ENCODE measurements around the gene DMAC2L.

DMAC2L gene

GRCh38 chr14:50357124-50357523, 45.0 kb downstream of the DMAC2L start:
- Histone ChIP-seq H2AK5ac (ENCODE audit: low read length) (no peak overlapping the region), H2BK12ac (ENCODE audit: low read length) (no peak overlapping the region), H3K4me3 (ENCODE audit: low read depth, low read length) (no peak overlapping the region), H3K9me3 (ENCODE audit: insufficient read depth, low read depth, low read length) (no peaks in the 10 kb centered on the region), H3K79me2 (ENCODE audit: control insufficient read depth, insufficient read depth, low read length, poor library complexity) (no peaks in the 10 kb centered on the region), H3K4me2 (ENCODE audit: low read length) (no peak overlapping the region), H3K9ac (ENCODE audit: low read length) (no peak overlapping the region), H3K14ac (ENCODE audit: low read length) (no peak overlapping the region), H3K27ac (ENCODE audit: low read depth, low read length) (no peak overlapping the region), H2BK120ac (ENCODE audit: insufficient read depth, low read length, poor library complexity) (no peak overlapping the region), H3K18ac (ENCODE audit: low read length) (no peak overlapping the region), H3K23ac (ENCODE audit: low read length) (no peak overlapping the region), H4K91ac (ENCODE audit: low read depth, low read length) (no peak overlapping the region), H4K8ac (ENCODE audit: low read depth, low read length) (no peak overlapping the region), H2AFZ (ENCODE audit: insufficient read depth, low read length, poor library complexity) (no peak overlapping the region), H3K79me1 (ENCODE audit: low read length) (no peaks in the 10 kb centered on the region), H2BK5ac (ENCODE audit: low read depth, low read length, poor library complexity) (no peak overlapping the region), H3K27me3 (ENCODE audit: insufficient read depth, low read length) (no peaks in the 10 kb centered on the region), H3K4ac (ENCODE audit: low read depth, low read length) (no peak overlapping the region), H4K12ac (ENCODE audit: low read depth, low read length) (no peak overlapping the region), H3K4me1 (ENCODE audit: control insufficient read depth in 1 of 2, insufficient read depth in 2 of 2, low read length in 2 of 2) (no peaks in the 10 kb centered on the region), H3K36me3 (ENCODE audit: control insufficient read depth in 1 of 2, insufficient read depth in 2 of 2, low read length in 2 of 2) (no peaks in the 10 kb centered on the region)
- no peak for DNase-seq
- no CpG with 5 or more reads among the region's 6 CpGs for WGBS (ENCODE audit: extremely low coverage, insufficient coverage, insufficient read length)

DNA sequence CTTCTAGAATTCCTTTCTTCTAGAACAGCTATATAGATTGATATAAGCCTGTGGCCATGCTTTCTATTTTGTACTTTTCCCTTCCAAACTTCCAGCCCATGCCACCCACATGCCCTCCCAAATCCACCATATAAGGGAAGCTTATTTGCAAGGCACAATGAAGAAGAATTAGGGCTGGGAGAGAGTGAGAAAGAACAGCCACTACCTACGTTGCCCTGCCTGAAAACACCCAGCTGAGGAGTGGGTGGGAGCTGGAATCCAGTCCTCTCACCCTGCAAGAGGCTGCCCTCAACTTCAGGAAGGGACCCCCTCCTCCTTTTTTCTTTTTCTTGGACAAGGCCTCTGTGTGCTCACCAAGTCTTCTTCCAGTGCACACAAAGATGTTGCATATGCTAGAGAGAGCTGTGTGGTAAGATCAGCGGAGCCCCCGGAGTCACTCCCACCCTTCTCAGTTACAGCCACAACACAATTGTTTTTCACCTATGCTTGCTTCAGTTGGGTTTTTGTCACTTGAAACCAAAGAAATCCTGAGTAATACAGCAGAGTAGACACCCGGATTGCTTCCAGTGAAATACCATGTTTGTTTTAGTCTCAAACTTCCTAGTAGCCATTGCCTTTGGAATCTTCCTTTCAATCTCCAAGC, 45.8 kb downstream of the DMAC2L start:
- H2AFZ ChIP-seq (ENCODE audit: insufficient read depth, low read length, poor library complexity) = no peak overlapping the region
- H3K27ac ChIP-seq (ENCODE audit: low read depth, low read length) = no peak overlapping the region
- no peaks in the 10 kb centered on the region for H3K79me2 ChIP-seq (ENCODE audit: control insufficient read depth, insufficient read depth, low read length, poor library complexity)
- H3K27me3 ChIP-seq (ENCODE audit: insufficient read depth, low read length) = no peaks in the 10 kb centered on the region
- no peak overlapping the region for H2BK12ac ChIP-seq (ENCODE audit: low read length)
- H3K79me1 ChIP-seq (ENCODE audit: low read length) = no peaks in the 10 kb centered on the region
- no peak overlapping the region for H4K12ac ChIP-seq (ENCODE audit: low read depth, low read length)
- H3K4me2 ChIP-seq (ENCODE audit: low read length) = no peak overlapping the region
- no peak overlapping the region for H2BK5ac ChIP-seq (ENCODE audit: low read depth, low read length, poor library complexity)
- H3K9ac ChIP-seq (ENCODE audit: low read length) = no peak overlapping the region
- H3K23ac ChIP-seq (ENCODE audit: low read length) = no peak overlapping the region
- DNase-seq = no peak
- no peak overlapping the region for H2AK5ac ChIP-seq (ENCODE audit: low read length)
- H3K9me3 ChIP-seq (ENCODE audit: insufficient read depth, low read depth, low read length) = no peaks in the 10 kb centered on the region
- H3K4me3 ChIP-seq (ENCODE audit: low read depth, low read length) = no peak overlapping the region
- H3K18ac ChIP-seq (ENCODE audit: low read length) = no peak overlapping the region
- H4K91ac ChIP-seq (ENCODE audit: low read depth, low read length) = no peak overlapping the region
- no CpG with 5 or more reads among the region's 4 CpGs for WGBS (ENCODE audit: extremely low coverage, insufficient coverage, insufficient read length)
- H3K4me1 ChIP-seq (ENCODE audit: control insufficient read depth in 1 of 2, insufficient read depth in 2 of 2, low read length in 2 of 2) = no peaks in the 10 kb centered on the region
- H3K36me3 ChIP-seq (ENCODE audit: control insufficient read depth in 1 of 2, insufficient read depth in 2 of 2, low read length in 2 of 2) = no peaks in the 10 kb centered on the region
- no peak overlapping the region for H3K4ac ChIP-seq (ENCODE audit: low read depth, low read length)
- no peak overlapping the region for H2BK120ac ChIP-seq (ENCODE audit: insufficient read depth, low read length, poor library complexity)
- H3K14ac ChIP-seq (ENCODE audit: low read length) = no peak overlapping the region
- H4K8ac ChIP-seq (ENCODE audit: low read depth, low read length) = no peak overlapping the region

- Histone ChIP-seq H2AFZ (ENCODE audit: insufficient read depth, low read length, poor library complexity) (no peak overlapping the region), H3K4ac (ENCODE audit: low read depth, low read length) (no peak overlapping the region), H3K4me1 (ENCODE audit: control insufficient read depth in 1 of 2, insufficient read depth in 2 of 2, low read length in 2 of 2) (no peaks in the 10 kb centered on the region), H3K18ac (ENCODE audit: low read length) (no peak overlapping the region), H2AK5ac (ENCODE audit: low read length) (no peak overlapping the region), H4K12ac (ENCODE audit: low read depth, low read length) (no peak overlapping the region), H3K14ac (ENCODE audit: low read length) (no peak overlapping the region), H3K9ac (ENCODE audit: low read length) (no peak overlapping the region), H2BK12ac (ENCODE audit: low read length) (no peak overlapping the region), H3K4me2 (ENCODE audit: low read length) (no peak overlapping the region), H3K9me3 (ENCODE audit: insufficient read depth, low read depth, low read length) (no peaks in the 10 kb centered on the region), H3K36me3 (ENCODE audit: control insufficient read depth in 1 of 2, insufficient read depth in 2 of 2, low read length in 2 of 2) (no peaks in the 10 kb centered on the region), H2BK5ac (ENCODE audit: low read depth, low read length, poor library complexity) (no peak overlapping the region), H4K91ac (ENCODE audit: low read depth, low read length) (no peak overlapping the region), H3K23ac (ENCODE audit: low read length) (no peak overlapping the region), H4K8ac (ENCODE audit: low read depth, low read length) (no peak overlapping the region), H2BK120ac (ENCODE audit: insufficient read depth, low read length, poor library complexity) (no peak overlapping the region), H3K4me3 (ENCODE audit: low read depth, low read length) (no peak overlapping the region), H3K79me1 (ENCODE audit: low read length) (no peaks in the 10 kb centered on the region), H3K27me3 (ENCODE audit: insufficient read depth, low read length) (no peaks in the 10 kb centered on the region), H3K79me2 (ENCODE audit: control insufficient read depth, insufficient read depth, low read length, poor library complexity) (peaks cover 2% of the 10 kb centered on the region), H3K27ac (ENCODE audit: low read depth, low read length) (no peak overlapping the region)
- no peak for DNase-seq
- no CpG with 5 or more reads among the region's 5 CpGs for WGBS (ENCODE audit: extremely low coverage, insufficient coverage, insufficient read length)
These were observed 47.5 kb downstream of the DMAC2L start for GRCh38 chr14:50359631-50360030.

DNA sequence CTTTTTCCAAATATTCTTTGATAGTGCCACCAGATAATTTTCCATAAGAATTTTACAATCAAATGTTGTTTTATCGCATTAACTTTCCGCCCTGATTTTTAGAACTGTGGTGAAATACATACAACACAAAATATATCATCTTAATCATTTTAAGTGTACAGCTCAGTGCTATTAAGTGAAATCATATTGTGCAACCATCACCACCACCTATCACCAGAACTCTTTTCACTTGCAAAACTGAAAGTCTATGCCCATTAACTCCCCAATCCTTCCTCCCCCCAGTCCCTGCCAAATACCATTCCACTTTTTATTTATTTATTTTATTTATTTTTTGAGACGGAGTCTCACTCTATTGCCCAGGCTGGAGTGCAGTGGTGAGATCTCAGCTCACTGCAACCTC, 48.0 kb downstream of the DMAC2L start:
- H3K36me3 ChIP-seq (ENCODE audit: control insufficient read depth in 1 of 2, insufficient read depth in 2 of 2, low read length in 2 of 2) = no peaks in the 10 kb centered on the region
- H2BK12ac ChIP-seq (ENCODE audit: low read length) = no peak overlapping the region
- H2AK5ac ChIP-seq (ENCODE audit: low read length) = no peak overlapping the region
- no peak overlapping the region for H3K4me3 ChIP-seq (ENCODE audit: low read depth, low read length)
- H3K23ac ChIP-seq (ENCODE audit: low read length) = no peak overlapping the region
- no peak overlapping the region for H4K12ac ChIP-seq (ENCODE audit: low read depth, low read length)
- H2BK5ac ChIP-seq (ENCODE audit: low read depth, low read length, poor library complexity) = no peak overlapping the region
- no peak for DNase-seq
- no peak overlapping the region for H3K4me2 ChIP-seq (ENCODE audit: low read length)
- no peak overlapping the region for H3K4ac ChIP-seq (ENCODE audit: low read depth, low read length)
- H3K79me2 ChIP-seq (ENCODE audit: control insufficient read depth, insufficient read depth, low read length, poor library complexity) = peaks cover 2% of the 10 kb centered on the region
- WGBS (ENCODE audit: extremely low coverage, insufficient coverage, insufficient read length) = no CpG with 5 or more reads among the region's 3 CpGs
- no peaks in the 10 kb centered on the region for H3K4me1 ChIP-seq (ENCODE audit: control insufficient read depth in 1 of 2, insufficient read depth in 2 of 2, low read length in 2 of 2)
- no peaks in the 10 kb centered on the region for H3K27me3 ChIP-seq (ENCODE audit: insufficient read depth, low read length)
- no peak overlapping the region for H3K27ac ChIP-seq (ENCODE audit: low read depth, low read length)
- H3K79me1 ChIP-seq (ENCODE audit: low read length) = no peaks in the 10 kb centered on the region
- H4K91ac ChIP-seq (ENCODE audit: low read depth, low read length) = no peak overlapping the region
- no peak overlapping the region for H2AFZ ChIP-seq (ENCODE audit: insufficient read depth, low read length, poor library complexity)
- no peak overlapping the region for H4K8ac ChIP-seq (ENCODE audit: low read depth, low read length)
- no peak overlapping the region for H2BK120ac ChIP-seq (ENCODE audit: insufficient read depth, low read length, poor library complexity)
- no peak overlapping the region for H3K14ac ChIP-seq (ENCODE audit: low read length)
- no peaks in the 10 kb centered on the region for H3K9me3 ChIP-seq (ENCODE audit: insufficient read depth, low read depth, low read length)
- H3K18ac ChIP-seq (ENCODE audit: low read length) = no peak overlapping the region
- no peak overlapping the region for H3K9ac ChIP-seq (ENCODE audit: low read length)
